Measurements from ENCODE around the gene PHTF1.

The PHTF1 gene

DNA sequence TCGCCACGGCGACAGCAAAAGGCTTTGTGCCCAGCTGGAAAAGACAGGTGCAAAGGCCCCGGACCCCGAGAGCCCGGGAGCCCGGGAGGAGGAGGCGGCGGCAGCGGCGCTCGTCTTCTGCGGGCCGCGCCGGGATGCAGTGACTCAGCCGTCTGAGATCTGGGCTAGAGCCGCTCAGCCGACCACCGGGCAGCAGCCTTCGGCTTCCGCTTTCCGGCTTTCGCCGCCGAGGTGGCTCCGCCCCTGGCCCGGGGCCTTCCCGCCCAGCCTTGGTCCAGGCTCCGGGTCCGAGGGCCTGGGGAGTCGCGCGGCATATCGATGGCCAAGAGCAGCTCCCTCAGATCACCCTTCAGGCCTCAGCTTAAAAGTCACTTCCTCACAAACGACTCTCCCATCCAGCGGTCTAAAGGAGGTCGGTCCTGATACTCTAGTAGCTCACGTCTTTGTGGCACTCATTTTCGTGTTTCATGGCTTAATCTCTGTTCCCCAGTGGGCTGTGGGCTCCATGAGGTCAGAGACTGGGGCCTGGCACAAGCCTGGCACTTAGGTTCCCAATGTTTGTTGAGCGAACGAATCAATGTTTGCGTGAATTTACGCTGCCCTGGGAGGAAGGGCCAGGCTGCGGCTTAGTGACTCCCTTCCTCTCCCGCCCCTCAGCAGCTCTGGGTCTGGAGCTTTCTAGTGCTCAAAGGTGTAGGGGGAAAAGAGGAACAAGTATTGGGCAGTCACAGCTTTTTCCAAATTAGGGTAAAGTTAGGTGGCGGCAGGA lies at the start of gene PHTF1:
Gene PHTF1, minus strand, starts transcription at position 154 of the 769 bp plus-strand sequence. CDS start 783 bp downstream, outside the sequence.
- DNase-seq (ENCODE audit: extremely low read depth in 1 of 2, low read depth in 1 of 2) = peak; percentile 50 to 61

DNA sequence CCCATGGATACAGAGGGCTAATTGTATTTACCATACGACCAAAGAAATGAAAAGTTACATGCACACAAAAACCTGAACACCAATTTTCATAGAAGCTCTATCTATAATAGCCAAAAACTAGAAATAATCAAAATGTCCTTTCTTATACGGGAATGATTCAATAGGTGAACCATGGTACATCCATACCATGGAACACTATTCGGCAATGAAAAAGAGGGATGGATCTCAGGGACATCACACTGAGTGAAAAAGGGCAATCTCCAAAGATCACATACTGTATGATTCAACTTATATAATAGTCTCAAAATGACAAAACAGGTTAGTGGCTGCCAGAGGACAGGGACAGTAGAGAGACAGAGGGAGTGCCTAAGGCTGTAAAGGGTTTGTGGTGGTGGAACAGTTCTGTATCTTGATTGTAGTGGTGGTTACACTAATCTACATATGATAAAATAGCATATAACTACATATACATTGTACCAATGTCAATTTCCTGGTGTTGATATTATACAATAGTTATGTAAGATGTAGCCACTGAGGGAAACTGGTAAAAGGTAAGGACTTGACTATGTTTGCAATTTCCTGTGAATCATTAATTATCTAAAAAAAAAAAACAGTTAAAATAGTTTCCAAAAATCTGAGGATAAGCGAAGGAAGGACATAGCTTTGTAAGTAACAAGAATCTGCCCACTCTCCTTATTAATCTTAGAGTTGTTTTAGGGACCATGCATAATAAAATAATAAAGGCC lies 49.3 kb upstream of the PHTF1 start:
- no peak for DNase-seq (ENCODE audit: extremely low read depth in 1 of 2, low read depth in 1 of 2)

DNA sequence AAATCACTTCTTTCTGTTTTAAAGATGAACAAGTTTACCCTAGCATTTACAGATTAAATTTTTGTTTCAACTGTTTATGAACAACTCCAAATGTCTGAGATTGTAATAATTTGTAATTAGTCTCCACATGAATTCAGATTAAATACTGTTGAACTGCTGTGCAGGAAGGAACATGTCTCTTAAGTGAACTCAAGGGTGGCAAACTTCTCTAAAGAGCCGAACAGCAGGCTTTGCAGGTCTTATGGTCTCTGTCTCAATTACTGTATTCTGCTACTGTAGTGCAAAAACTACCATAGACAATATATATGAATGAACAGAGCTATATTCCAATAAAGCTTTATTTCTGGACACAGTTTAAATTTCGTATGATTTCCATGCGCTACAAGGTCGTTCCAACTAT lies 46.4 kb upstream of the PHTF1 start:
- DNase-seq (ENCODE audit: extremely low read depth in 1 of 2, low read depth in 1 of 2) = no peak

DNA sequence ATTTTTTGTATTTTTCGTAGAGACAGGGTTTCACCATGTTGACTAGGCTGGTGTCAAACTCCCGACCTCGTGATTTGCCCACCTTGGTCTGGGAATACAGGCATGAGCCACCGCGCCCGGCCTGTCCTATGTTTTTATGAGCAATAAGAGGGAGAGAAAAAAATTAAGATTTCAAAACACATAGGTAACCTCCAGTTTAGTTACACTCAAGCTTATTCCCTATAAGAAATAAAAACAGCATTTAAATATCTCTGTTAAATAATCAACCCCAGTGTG lies 45.9 kb upstream of the PHTF1 start:
- DNase-seq (ENCODE audit: extremely low read depth in 1 of 2, low read depth in 1 of 2) = no peak

DNA sequence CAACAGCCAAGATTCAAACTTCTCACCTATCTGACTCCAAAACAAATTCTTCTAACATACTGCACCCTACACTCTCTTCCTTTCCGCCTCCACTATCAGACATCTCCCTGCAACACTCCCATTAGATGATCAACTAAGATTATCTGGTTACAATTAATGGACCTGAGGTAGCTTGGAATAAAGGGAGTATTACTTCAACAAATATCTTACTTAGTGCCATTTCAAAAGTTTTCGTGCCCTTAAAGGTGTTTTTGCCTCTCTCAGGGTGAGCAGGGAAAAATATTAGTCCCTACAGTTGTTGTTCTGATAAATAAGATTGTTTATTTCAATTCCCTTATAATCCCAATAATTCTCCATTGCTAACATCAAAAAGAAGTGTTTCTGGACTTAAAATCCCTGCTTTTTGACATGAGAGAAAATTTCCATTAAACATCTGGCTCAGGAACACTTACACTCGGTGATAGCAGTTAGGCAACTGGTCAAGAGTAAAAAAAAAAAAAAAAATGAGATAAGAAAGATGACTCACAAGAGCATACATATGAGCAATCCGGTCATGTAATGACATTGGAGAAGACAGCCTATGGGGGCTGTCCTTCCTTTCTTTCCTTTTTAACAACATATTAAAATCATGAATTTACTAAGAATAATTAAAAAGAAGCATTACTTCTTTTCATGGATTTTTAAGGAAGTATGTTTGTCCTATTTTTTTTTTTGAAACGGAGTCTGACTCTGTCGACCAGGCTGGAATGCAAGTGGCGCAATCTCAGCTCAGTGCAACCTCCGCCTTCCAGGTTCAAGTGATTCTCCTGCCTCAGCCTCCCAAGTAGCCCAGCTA lies 45.4 kb upstream of the PHTF1 start:
- DNase-seq (ENCODE audit: extremely low read depth in 1 of 2, low read depth in 1 of 2) = no peak

DNA sequence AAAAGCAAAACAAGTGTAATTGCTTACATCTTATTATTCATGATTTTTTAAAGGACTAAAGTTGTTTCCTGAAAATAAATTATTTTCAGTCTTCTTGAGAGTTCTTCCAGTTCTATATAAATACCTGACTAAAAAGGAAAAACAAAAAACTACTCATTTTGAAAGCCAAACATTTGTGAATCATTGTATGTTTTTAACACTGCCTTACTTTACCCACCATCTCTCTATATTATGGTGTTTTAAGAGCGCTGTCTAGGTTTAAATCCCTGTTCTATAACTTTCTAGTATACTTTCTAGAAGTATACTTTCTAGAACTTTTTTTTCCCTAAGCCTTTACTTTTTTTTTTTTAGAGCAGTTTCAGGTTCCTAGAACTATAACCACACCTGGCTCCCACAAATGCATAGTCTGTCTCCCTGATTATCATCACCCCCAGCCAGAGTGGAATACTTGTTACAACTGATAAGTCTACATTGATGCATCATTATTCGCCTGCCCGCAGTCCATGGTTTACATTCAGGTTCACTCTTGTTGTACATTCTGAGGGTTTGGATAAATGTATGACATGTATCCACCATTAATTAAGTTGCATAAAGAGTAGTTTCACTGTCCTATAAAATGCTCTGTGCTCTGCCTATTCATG lies 43.2 kb upstream of the PHTF1 start:
- DNase-seq (ENCODE audit: extremely low read depth in 1 of 2, low read depth in 1 of 2) = no peak

DNA sequence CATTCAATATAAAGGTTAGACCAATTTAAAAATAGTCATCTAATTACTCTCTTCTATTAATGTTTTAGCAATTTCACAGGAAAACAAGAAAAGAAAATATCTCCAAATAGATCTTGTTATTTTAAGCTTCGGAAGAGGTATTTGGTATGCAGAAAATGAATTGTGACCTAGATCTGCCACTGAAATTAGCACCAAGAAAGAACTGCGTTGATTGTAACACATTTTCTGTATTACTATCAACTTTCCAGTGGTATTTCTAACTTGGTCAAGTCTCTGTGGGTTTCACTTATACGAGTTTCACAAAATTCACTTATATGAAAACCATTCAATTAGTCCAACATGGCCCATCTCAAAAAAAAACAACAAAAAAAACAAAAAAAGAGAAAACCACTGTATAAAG lies 41.2 kb upstream of the PHTF1 start:
- DNase-seq (ENCODE audit: extremely low read depth in 1 of 2, low read depth in 1 of 2) = no peak

DNA sequence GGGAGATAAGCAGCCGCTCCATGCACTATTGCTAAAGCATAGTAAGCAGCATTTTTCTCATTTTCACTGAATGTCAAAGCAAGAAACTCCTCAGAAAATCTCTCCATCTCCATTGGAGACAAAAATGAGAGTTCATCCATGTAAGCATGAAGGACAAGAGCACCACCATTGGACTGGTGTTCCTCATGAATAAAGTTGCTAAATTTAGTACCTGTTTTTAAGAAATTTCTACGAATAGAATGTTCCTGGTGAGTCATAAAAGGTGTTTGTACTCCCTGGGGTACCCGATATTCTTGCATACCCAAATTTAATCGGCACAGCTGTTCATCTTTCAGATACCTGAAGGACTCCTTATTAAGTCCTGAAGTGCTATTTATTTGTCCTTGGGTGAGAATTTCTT lies 38.2 kb upstream of the PHTF1 start:
- DNase-seq (ENCODE audit: extremely low read depth in 1 of 2, low read depth in 1 of 2) = no peak

DNA sequence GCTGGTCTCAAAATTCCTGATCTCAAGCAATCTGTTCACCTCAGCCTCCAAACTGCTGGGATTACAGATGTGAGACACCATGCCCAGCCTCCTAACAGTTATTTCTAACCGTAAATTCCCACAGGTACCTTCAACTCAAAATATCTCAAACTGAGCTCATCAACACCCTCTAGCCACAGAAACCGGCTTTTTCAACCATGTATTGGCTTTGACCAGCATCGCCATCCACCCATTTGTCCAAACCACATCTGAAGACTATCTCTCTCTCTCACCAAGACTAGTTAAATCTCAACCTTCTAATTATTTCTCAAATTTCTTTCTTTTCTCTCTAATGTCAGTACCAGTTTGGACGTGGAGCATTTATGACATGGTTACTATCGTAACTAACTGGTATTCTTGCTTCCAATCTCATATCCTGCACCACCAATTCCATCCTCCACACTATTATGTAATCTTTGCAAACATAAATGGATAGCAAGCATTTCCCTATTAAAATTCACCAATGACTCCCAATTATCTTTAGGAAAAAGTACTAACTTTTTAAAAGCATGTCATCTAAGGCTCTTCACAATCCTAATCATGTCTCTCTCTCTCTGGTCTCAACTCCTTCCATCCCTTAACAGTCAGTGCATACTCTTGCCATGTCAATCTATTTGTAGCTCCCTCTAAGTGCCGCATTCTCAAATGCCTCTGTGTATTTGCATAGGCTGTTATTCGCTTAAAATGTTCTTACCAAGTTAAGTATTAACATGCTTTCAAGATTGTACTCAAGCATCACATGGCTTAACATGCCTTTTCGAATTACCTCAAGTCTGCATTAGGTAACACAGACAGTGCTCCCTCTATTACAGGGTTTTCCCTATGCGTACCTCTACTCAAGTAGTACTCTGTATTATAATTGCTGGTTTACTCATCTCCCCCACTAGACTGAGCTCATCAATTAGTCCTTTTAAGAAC lies 34.9 kb upstream of the PHTF1 start:
- no peak for DNase-seq (ENCODE audit: extremely low read depth in 1 of 2, low read depth in 1 of 2)

DNA sequence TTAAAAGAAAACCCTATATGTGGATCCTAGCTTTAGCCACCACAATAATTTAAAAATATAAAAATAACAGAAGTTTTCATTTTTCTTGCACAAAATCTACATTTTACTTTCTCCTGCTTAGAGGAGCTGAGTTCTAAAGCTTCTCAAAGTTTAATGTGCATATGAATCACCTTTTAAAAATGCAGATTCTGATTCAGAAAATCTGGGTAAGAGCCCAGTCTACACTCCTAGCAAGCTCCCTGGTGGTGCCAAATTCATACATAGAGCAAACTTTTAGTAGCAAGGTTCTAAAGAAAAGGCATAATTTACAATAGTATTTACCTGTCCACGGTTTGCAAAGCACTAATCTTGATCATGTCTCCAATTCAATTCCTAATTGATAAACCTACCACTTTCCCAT lies 33.7 kb upstream of the PHTF1 start:
- DNase-seq (ENCODE audit: extremely low read depth in 1 of 2, low read depth in 1 of 2) = no peak

DNA sequence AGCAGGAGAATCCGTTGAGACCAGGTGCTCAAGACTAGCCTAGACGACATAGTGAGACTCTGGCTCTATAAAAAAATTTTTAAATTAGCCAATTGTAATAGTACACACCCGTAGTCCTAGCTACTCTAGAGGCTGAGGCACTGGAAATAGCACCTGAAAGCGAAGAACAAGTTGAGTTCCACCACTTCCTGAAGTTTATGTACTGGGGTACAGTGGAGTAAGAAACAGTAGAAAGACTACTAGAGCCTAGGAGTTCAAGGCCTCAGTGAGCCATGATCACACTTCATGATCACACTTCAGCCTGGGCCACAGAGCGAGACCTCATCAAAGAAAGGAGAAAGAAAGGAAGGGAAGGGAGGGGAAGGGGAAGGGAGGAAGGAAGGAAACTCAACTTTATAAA lies 33.2 kb upstream of the PHTF1 start:
- DNase-seq (ENCODE audit: extremely low read depth in 1 of 2, low read depth in 1 of 2) = no peak

DNA sequence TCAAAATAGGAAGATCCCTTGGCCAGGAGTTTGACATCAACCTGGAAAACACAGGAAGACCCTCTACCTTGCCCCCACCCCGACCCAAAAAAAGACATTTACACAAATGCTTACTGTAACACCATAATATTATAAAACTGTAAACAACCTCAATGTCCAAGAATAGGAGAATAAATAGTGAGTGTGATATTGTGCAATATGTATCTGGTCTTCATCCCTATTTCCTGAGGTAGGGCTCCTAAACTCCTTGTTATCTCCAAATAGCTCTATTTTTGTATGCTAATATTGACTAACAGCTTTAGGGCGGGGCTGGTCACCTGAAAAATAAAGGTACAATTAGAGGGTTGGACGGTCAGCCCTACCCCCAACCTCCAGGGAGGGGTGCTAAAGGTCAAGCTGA lies 29.5 kb upstream of the PHTF1 start:
- DNase-seq (ENCODE audit: extremely low read depth in 1 of 2, low read depth in 1 of 2) = no peak

DNA sequence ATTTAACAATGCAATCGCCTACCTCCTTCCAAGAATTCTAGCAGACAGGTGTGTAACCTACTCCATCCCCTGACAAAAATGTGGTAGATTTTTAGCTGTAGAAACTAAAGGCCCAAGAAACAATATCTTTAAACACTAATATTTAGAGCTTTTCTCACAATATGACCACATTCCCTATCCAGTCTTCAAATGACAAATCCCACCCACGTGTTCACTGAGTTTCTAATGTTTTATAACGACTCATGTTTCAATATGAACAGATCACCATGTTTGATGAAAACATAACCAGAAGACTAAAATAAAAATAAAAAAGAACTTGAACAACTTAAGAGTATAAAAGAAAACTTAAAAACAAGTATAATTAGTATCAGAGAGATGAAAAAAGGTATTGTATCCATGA lies 28.4 kb upstream of the PHTF1 start:
- no peak for DNase-seq (ENCODE audit: extremely low read depth in 1 of 2, low read depth in 1 of 2)

DNA sequence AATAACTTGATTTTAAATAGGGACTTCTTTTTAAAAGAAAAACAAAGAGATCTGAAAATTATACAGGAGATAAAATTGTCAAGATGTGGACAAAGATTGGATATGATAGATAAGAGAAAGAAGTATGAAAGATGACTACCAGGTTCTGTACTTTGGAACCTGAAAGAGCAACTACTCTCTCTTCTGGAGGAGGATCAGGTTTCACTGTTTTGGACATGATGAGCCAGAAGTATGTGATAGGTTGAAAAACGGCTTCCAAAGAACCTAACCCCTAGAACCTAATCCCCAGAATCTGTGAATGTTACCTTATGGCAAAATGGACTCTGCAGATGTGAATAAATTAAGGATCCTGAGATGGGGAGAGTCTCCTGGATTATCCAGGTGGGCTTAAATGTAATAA lies 26.8 kb upstream of the PHTF1 start:
- DNase-seq (ENCODE audit: extremely low read depth in 1 of 2, low read depth in 1 of 2) = no peak

DNA sequence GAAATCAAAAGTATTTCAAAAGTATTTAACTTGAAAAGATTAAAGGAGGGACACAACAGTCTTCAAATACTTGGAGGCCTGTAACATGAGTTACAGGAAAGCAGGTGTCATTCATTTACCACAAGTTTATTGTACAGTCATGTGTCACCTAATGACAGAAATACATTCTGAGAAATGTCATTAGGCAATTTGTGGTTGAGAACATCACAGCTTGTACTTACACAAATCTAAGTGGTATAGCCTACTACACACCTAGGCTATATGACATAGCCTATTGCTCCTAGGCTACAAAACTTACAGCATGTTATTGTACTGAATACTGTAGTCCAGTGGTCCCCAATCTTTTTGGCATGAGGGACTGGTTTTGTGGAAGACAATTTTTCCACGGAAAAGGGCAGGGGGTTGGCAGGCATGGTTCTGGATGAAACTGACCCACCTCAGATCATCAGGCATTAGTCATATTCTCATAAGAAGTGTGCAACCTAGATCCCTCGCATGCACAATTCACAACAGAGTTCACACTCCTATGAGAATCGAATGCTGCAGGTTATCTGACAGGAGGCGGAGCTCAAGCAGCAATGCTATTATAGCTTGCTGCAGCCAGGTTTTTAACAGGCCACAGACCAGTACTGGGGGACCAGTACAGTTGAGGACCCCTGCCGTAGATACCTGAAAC lies 25.0 kb upstream of the PHTF1 start:
- no peak for DNase-seq (ENCODE audit: extremely low read depth in 1 of 2, low read depth in 1 of 2)

DNA sequence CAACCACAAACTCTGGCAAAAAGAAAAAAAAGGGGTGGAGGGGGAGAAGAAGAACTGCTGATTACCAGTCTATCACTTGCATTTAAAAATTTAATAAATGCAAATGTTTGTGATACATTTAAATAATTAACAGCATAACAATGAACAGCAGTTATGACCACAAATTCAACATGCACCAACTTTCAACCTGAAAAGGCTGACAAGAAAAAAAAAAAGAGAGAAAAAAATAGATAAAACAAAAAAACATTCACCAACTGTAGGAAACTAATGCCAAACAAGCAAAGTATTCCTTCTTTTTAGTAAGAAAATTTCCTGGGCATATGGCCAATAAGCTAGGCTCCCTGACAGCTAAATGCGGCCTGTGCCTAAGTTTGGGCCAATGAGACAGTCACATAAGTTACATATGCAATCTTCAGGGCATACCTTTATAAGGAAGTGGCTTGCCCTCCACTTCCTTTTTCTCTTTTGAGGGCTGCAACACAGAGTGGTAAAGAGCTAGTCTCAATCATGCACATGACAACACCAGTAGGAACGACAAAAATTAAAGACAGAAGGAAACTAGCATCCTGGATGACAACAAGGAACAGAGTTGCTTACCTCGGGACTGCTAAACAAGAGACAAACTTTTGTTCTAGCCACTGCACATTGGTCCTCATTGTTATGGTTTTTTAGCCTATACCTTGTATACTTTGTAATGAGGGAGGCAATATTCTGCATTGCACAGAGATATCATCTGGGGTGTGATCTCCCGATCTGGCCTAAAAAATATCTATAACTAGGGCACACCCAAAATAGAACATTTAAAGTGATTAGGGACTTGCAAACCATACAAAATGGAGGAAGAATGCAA lies 24.2 kb upstream of the PHTF1 start:
- DNase-seq (ENCODE audit: extremely low read depth in 1 of 2, low read depth in 1 of 2) = peak in 1 of 2 donors; percentile 20

DNA sequence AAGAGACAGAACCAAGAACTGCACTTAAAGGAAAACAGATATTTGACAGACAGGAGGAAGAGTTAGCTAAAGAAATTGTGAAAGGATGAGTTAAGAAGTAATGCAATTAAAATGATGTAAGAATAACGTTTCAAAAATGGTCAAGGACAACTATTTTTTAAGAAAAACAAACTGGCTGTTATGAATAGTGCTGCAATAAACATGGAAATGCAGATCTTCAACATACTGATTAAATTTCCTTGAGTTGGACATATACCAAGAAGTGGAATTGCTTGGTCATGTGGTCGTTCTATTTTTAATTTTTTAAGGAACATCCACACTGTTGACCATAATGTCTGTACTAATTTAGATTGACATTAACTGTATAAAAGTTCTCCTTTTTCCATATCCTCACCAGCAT lies 23.1 kb upstream of the PHTF1 start:
- DNase-seq (ENCODE audit: extremely low read depth in 1 of 2, low read depth in 1 of 2) = no peak

DNA sequence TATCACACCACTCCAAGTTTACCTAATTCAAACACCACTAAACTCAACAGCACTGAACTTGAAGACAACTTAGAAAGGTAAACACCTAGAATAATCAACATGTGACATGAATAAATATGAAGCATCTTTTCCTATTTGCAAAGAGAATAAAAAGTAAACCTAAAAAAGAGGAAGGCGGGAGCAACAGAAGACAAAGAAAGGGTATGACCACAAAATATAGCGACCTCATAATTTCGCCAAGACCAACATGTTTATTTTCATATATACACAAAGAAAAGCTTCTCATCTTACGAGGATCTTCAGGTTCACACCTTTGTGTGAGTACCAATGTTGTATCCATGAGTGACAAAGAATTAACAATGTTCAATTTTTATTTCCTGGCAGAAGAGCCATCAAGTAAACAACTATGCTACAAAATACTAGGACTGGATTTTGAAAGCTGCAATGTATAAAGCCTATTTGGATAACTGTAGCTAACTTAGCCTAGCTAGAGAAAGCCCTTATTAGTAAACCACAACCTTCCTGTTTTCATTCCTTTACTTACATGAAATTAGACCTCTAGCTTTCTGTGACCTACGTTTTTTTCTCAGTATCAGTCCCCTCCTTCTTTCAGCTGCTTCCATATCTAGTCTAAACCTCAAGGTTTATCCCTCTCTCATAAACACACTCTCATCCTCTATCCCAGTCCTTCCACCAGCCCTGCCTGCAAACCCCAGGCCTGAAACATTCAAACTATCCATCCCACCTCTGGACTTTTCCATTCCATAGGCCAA lies 21.3 kb upstream of the PHTF1 start:
- DNase-seq (ENCODE audit: extremely low read depth in 1 of 2, low read depth in 1 of 2) = no peak
